ENCODE data around the gene NR4A1.
"Not testable (repeated sequence)": the region's sequence is repeated elsewhere in the genome, so short reads cannot be mapped to it uniquely, and the experiment has no call there.

NR4A1 gene

DNA sequence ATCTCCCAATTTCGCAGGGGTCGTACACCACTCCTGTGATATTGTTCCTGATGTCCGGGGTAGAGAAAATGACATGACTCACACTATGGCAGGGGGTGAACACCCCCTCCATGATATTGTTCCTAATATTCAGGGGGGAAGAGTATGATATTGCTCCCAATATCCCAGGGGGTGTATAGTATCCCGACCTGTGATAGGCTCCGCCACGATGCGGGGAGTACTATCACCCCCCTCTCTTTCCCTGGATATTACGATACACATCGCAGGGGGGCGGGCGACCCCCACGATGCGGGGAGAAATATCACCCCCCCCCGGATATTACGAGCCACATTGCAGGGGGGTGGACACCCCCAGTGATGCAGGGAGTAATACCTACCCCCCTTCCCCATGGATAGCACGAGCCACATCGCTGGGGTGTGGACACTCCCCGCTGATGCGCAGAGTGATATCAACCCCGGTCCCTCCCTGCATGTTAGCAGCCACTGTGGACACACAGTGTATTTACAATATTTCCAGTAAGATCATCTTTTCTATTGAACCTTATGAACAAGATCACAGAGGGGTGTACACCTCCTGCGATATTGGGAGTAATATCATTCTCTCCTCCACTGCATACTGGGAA lies 45.9 kb downstream of the NR4A1 start:
- no peak for DNase-seq (ENCODE audit: low read depth, low spot score)

DNA sequence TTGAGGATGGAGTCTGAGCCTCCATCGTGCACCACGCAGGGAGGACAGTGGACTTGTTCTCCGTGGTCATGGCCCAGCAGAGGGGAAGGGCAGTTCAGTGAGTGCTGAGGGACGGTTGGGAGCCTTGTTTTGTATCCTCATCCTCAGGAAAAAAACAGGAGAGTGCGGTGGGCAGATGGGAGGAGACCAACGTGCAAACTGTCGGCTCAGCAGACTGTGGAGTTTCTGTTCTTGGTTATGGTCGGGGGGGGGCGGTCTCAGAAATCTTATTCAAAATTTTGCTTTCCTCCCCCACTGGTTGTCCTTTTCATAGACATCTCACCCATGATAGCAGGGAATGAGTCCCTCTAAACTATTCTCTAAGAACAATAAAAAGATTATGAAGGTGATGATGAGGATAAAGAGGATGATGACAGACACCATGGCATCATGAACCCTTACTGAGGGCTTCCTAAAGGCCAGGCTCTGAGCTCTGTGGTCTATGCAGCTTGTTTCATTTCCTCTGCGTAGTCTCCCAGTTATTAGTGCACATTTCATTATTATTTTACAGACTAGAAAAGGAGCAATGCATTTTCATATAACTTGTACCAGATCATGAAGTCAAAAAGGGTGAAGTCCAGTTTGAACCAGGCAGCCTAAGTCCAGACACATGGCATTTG lies 53.3 kb downstream of the NR4A1 start:
- not testable (repeated sequence) for DNase-seq (ENCODE audit: low read depth, low spot score)
